IMR-90 (cell line): ENCODE data around the gene LRRC10B. TPM values are rescaled to one million over a fixed set of nuclear protein-coding genes. Genes with fewer than 3 reads are reported as not detected.

Experiments
- ATAC-seq: fragments of 200-7000 bp; cut with Tn5 transposase; 2 replicates; pipeline ENCODE4 v1.9.1; 2020; ENCODE audit warnings: low read depth, mild to moderate bottlenecking, moderate library complexity
- BruUV-seq: library from RNA; stranded (reverse); fragments of 400-500 nt; replicated peaks from 2 replicates; lab custom pipeline; 2021; lab: Mats Ljungman, UMichigan
- CTCF ChIA-PET: fragments of 300-600 bp; formaldehyde crosslinking; extraction: SDS; loops from one replicate; lab custom pipeline; 2021; ENCODE audit warnings: antibody characterized with exemption; lab: Yijun Ruan, JAX
- POLR2A ChIA-PET: fragments of 300-600 bp; sonication (Branson Sonifier 250); formaldehyde crosslinking; loops from one replicate; lab custom pipeline; 2022; ENCODE audit warnings: antibody characterized with exemption; ENCODE audit not compliant: unreplicated experiment; lab: Charles Lee
- DNase-seq: peaks from one replicate; pipeline ENCODE4 v3.0.0; 2013
- H2AFZ ChIP-seq: replicated peaks from 2 replicates; pipeline ENCODE3; 2013; ENCODE audit warnings: low read length, mild to moderate bottlenecking; ENCODE audit not compliant: poor library complexity
- H2AK5ac ChIP-seq: 2 replicates; pipeline ENCODE4 v1.6.1; 2013; ENCODE audit warnings: low read depth, low read length, inconsistent platforms
- H2AK9ac ChIP-seq: replicated peaks from 2 replicates; pipeline ENCODE3; 2013; ENCODE audit warnings: mild to moderate bottlenecking, low read depth, low read length, moderate library complexity; ENCODE audit not compliant: poor library complexity
- H2BK120ac ChIP-seq: 2 replicates; pipeline ENCODE4 v1.6.1; 2013; ENCODE audit warnings: low read depth, low read length, inconsistent platforms
- H2BK15ac ChIP-seq: 3 replicates; pipeline ENCODE4 v1.6.1; 2013; ENCODE audit warnings: low read depth, low read length, inconsistent platforms
- H2BK20ac ChIP-seq: 2 replicates; pipeline ENCODE4 v1.6.1; 2013; ENCODE audit warnings: low read depth, mild to moderate bottlenecking, inconsistent platforms, low read length, moderate library complexity
- H2BK5ac ChIP-seq: 2 replicates; pipeline ENCODE4 v1.6.1; 2013; ENCODE audit warnings: mild to moderate bottlenecking, low read depth, low read length, inconsistent platforms; ENCODE audit not compliant: poor library complexity, severe bottlenecking
- H3K14ac ChIP-seq: replicated peaks from 2 replicates; pipeline ENCODE4 v1.6.1; 2013; ENCODE audit warnings: low read depth, low read length, inconsistent platforms
- H3K18ac ChIP-seq: 2 replicates; pipeline ENCODE4 v1.6.1; 2013; ENCODE audit warnings: low read depth, low read length, control low read depth
- H3K23ac ChIP-seq: 2 replicates; pipeline ENCODE4 v1.6.1; 2013; ENCODE audit warnings: low read depth, low read length, inconsistent platforms
- H3K27ac ChIP-seq: 2 replicates; pipeline ENCODE4 v1.5.1; 2013; ENCODE audit warnings: mild to moderate bottlenecking, control low read depth, low read length; ENCODE audit not compliant: insufficient read depth
- H3K27me3 ChIP-seq: 2 replicates; pipeline ENCODE4 v1.6.1; 2013; ENCODE audit warnings: low read length; ENCODE audit not compliant: control insufficient read depth, insufficient read depth
- H3K36me3 ChIP-seq: 2 replicates; pipeline ENCODE4 v1.6.1; 2013; ENCODE audit warnings: low read length, mixed read lengths; ENCODE audit not compliant: control insufficient read depth, insufficient read depth
- H3K4ac ChIP-seq: 2 replicates; pipeline ENCODE4 v1.6.1; 2013; ENCODE audit warnings: low read depth, low read length, inconsistent platforms
- H3K4me1 ChIP-seq: 2 replicates; pipeline ENCODE4 v1.6.1; 2013; ENCODE audit warnings: low read length, mixed read lengths; ENCODE audit not compliant: control insufficient read depth, insufficient read depth
- H3K4me2 ChIP-seq: 2 replicates; pipeline ENCODE4 v1.6.1; 2013; ENCODE audit warnings: low read depth, mild to moderate bottlenecking, control low read depth, low read length, moderate library complexity
- H3K4me3 ChIP-seq: 2 replicates; pipeline ENCODE4 v1.5.1; 2013; ENCODE audit warnings: low read depth, mild to moderate bottlenecking, control low read depth, low read length, moderate library complexity; ENCODE audit not compliant: insufficient read depth
- H3K56ac ChIP-seq: 2 replicates; pipeline ENCODE4 v1.6.1; 2013; ENCODE audit warnings: low read length, inconsistent platforms; ENCODE audit not compliant: insufficient read depth; ENCODE audit errors: extremely low read depth
- H3K79me1 ChIP-seq, 2 experiments: 2 replicates each; pipeline ENCODE4 v1.6.1; 2013; ENCODE audit warnings: low read length in 2 of 2, inconsistent platforms in 1 of 2, low read depth in 1 of 2
- H3K9ac ChIP-seq: 2 replicates; pipeline ENCODE4 v1.6.1; 2013; ENCODE audit warnings: low read depth, low read length, control low read depth
- H3K9me1 ChIP-seq: 2 replicates; pipeline ENCODE4 v1.6.1; 2013; ENCODE audit warnings: low read length, inconsistent platforms; ENCODE audit not compliant: insufficient read depth
- H3K9me3 ChIP-seq: 2 replicates; pipeline ENCODE4 v1.6.1; 2013; ENCODE audit warnings: low read length; ENCODE audit not compliant: control insufficient read depth, insufficient read depth
- H4K20me1 ChIP-seq: 2 replicates; pipeline ENCODE4 v1.6.1; 2013; ENCODE audit warnings: low read length, inconsistent platforms; ENCODE audit not compliant: insufficient read depth
- H4K5ac ChIP-seq: 2 replicates; pipeline ENCODE4 v1.6.1; 2013; ENCODE audit warnings: mild to moderate bottlenecking, low read depth, low read length, control low read depth
- H4K8ac ChIP-seq, 2 experiments: 2 replicates each; pipeline ENCODE4 v1.6.1; 2013; ENCODE audit warnings: low read depth in 2 of 2, low read length in 2 of 2, control low read depth in 1 of 2, inconsistent platforms in 1 of 2
- H4K91ac ChIP-seq: 2 replicates; pipeline ENCODE4 v1.6.1; 2013; ENCODE audit warnings: low read depth, low read length, inconsistent platforms; ENCODE audit not compliant: insufficient read depth
- CEBPB ChIP-seq: IDR thresholded peaks from 2 replicates; pipeline ENCODE4 v1.6.1; 2012; ENCODE audit warnings: low read depth, low read length, improper control_type of control experiment
- CHD1 ChIP-seq: IDR thresholded peaks from 2 replicates; pipeline ENCODE4 v1.6.1; 2012; ENCODE audit warnings: low read depth, low read length, improper control_type of control experiment
- FOS ChIP-seq: fragments of 150-350 bp; IDR thresholded peaks from 2 replicates; pipeline ENCODE4 v1.6.1; 2016; ENCODE audit warnings: low read depth, low read length
- MAFK ChIP-seq: IDR thresholded peaks from 2 replicates; pipeline ENCODE4 v1.6.1; 2012; ENCODE audit warnings: low read depth, low read length, improper control_type of control experiment
- MAZ ChIP-seq: IDR thresholded peaks from 2 replicates; pipeline ENCODE4 v1.6.1; 2012; ENCODE audit warnings: low read depth, mild to moderate bottlenecking, low read length, improper control_type of control experiment, moderate library complexity, borderline replicate concordance
- MXI1 ChIP-seq: IDR thresholded peaks from 2 replicates; pipeline ENCODE4 v1.6.1; 2012; ENCODE audit warnings: low read depth, mild to moderate bottlenecking, low read length, moderate library complexity, borderline replicate concordance
- NFE2L2 ChIP-seq: fragments of 150-350 bp; IDR thresholded peaks from 2 replicates; pipeline ENCODE4 v1.6.1; 2016; ENCODE audit warnings: low read depth, mild to moderate bottlenecking, low read length
- POLR2A ChIP-seq: IDR thresholded peaks from 2 replicates; pipeline ENCODE4 v1.6.1; 2012; ENCODE audit warnings: mild to moderate bottlenecking, low read depth, low read length
- RAD21 ChIP-seq: IDR thresholded peaks from 2 replicates; pipeline ENCODE4 v1.6.1; 2012; ENCODE audit warnings: low read length, improper control_type of control experiment
- RCOR1 ChIP-seq: IDR thresholded peaks from 2 replicates; pipeline ENCODE4 v1.6.1; 2012; ENCODE audit warnings: mild to moderate bottlenecking, low read length, improper control_type of control experiment; ENCODE audit not compliant: insufficient replicate concordance
- RFX5 ChIP-seq: IDR thresholded peaks from 2 replicates; pipeline ENCODE4 v1.8.0; 2012; ENCODE audit warnings: low read depth, mild to moderate bottlenecking, low read length, moderate library complexity
- WGBS, 2 experiments: methylation state at CpG; one replicate each; pipeline versions ENCODE4 v1.1.5 to v1.1.7; 2013; ENCODE audit warnings: missing lambda C conversion rate in 2 of 2; ENCODE audit not compliant: insufficient read length in 1 of 2; ENCODE audit errors: extremely low coverage in 2 of 2; 5-methylcytosine and 5-hydroxymethylcytosine counted together
- dilution Hi-C: fragments of 300-500 bp; cut with HindIII; formaldehyde crosslinking; loops from one replicate; pipeline ENCODE4 v1.14.3; 2018; ENCODE audit warnings: low sequenced_read_pairs; ENCODE audit not compliant: unreplicated experiment
- in situ Hi-C: fragments of 300-500 bp; cut with MboI; formaldehyde crosslinking; loops from 3 replicates; pipeline ENCODE4 v1.14.3; 2019; ENCODE audit warnings: low sequenced_read_pairs, inconsistent platforms, mixed read lengths
- intact Hi-C: fragments of 100-400 bp; cut with micrococcal nuclease; formaldehyde crosslinking; loops from 2 replicates; pipeline ENCODE4 v1.10.0; 2022
- polyA plus RNA-seq, 3 experiments: library from polyadenylated mRNA; depleted of rRNA; stranded (reverse); fragments of >200 nt; gene quantifications; 2 replicates each; pipeline ENCODE4 v1.2.3, GENCODE V29; 2012; ENCODE audit warnings: low replicate concordance in 1 of 3
- total RNA-seq: library from RNA; depleted of rRNA; stranded (reverse); fragments of >200 nt; gene quantifications from 2 replicates; pipeline ENCODE4 v1.2.3, GENCODE V29; 2012
- TF ChIP-seq, protein P1 (sequence below): conservative IDR thresholded peaks from 2 replicates; pipeline ENCODE4 v1.5.1; 2012; ENCODE audit warnings: mild to moderate bottlenecking, low read depth, low read length, improper control_type of control experiment
- TF ChIP-seq, protein P2 (sequence below): fragments of 150-350 bp; IDR thresholded peaks from 2 replicates; pipeline ENCODE4 v1.6.1; 2016; ENCODE audit warnings: low read depth, mild to moderate bottlenecking, low read length, moderate library complexity, borderline replicate concordance

The LRRC10B gene
- total and polyA plus RNA-seq, 2 of the 4 experiments (the other 2 are of a cell fraction): not detected

DNA sequence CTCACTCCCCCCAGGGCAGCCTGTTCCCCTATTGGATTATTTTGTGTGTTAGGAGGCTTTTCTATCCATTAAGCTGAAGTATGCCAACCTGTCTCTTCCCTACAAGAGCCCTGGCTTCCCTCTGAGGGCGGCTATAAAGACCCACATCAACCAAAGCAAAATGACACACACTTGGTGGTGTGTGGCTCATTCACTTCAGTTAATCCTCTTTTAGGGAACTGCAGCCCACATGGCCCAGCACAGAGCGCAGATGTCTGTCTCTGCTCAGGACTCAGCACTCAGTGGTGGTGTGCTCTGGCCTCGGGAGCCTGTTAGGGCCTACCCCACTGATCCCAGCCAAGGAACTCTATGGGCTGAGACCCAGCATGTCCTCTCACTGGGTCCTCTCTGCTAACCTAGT is 32.2 kb upstream of the LRRC10B start:
- H3K9me3 ChIP-seq: peaks cover 2% of the 10 kb centered on the region; the same call in 1 of the 2 replicates
- dilution Hi-C loops: no loop called here
- no peak overlapping the region for H3K18ac ChIP-seq
- no peak overlapping the region for H3K27ac ChIP-seq
- TF ChIP-seq, protein P1, sequence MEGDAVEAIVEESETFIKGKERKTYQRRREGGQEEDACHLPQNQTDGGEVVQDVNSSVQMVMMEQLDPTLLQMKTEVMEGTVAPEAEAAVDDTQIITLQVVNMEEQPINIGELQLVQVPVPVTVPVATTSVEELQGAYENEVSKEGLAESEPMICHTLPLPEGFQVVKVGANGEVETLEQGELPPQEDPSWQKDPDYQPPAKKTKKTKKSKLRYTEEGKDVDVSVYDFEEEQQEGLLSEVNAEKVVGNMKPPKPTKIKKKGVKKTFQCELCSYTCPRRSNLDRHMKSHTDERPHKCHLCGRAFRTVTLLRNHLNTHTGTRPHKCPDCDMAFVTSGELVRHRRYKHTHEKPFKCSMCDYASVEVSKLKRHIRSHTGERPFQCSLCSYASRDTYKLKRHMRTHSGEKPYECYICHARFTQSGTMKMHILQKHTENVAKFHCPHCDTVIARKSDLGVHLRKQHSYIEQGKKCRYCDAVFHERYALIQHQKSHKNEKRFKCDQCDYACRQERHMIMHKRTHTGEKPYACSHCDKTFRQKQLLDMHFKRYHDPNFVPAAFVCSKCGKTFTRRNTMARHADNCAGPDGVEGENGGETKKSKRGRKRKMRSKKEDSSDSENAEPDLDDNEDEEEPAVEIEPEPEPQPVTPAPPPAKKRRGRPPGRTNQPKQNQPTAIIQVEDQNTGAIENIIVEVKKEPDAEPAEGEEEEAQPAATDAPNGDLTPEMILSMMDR: no peak
- TF ChIP-seq NFE2L2 (no peak), RAD21 (no peak), RCOR1 (no peak), MAFK (no peak), MXI1 (no peak), CHD1 (no peak), CEBPB (no peak), POLR2A (no peak), FOS (no peak), MAZ (no peak), RFX5 (no peak)
- TF ChIP-seq, protein P2, sequence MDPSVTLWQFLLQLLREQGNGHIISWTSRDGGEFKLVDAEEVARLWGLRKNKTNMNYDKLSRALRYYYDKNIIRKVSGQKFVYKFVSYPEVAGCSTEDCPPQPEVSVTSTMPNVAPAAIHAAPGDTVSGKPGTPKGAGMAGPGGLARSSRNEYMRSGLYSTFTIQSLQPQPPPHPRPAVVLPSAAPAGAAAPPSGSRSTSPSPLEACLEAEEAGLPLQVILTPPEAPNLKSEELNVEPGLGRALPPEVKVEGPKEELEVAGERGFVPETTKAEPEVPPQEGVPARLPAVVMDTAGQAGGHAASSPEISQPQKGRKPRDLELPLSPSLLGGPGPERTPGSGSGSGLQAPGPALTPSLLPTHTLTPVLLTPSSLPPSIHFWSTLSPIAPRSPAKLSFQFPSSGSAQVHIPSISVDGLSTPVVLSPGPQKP: no peak
- H2AK9ac ChIP-seq: no peak overlapping the region
- H3K36me3 ChIP-seq: peaks cover 6% of the 10 kb centered on the region
- H3K27me3 ChIP-seq: peaks cover 7% of the 10 kb centered on the region; the same call in 1 of the 2 replicates
- H2AFZ ChIP-seq: no peak overlapping the region
- no peak overlapping the region for H4K91ac ChIP-seq
- WGBS, 2 experiments: no CpG with 5 or more reads among the region's 3 CpGs
- H2BK120ac ChIP-seq: no peak overlapping the region
- ChIA-PET POLR2A (no interaction called here), CTCF (interaction anchor here (2.1 to 4.1 kb wide), 2 partner anchors 30 to 41 kb away, joined by 8 to 26 read pairs; no protein-coding TSS in a partner anchor)
- H3K4me1 ChIP-seq: no peaks in the 10 kb centered on the region
- H4K5ac ChIP-seq: no peak overlapping the region
- H3K9ac ChIP-seq: no peak overlapping the region
- no peak overlapping the region for H3K14ac ChIP-seq
- H3K4ac ChIP-seq: no peak overlapping the region
- H2BK15ac ChIP-seq: no peak overlapping the region
- in situ Hi-C loops: loop anchor here (5.0 kb wide), 2 partner anchors 41 to 161 kb away; no protein-coding TSS in a partner anchor
- no TSS peak for BruUV-seq
- H2BK5ac ChIP-seq: no peak overlapping the region
- no peak overlapping the region for H3K56ac ChIP-seq
- no peaks in the 10 kb centered on the region for H3K9me1 ChIP-seq
- no peak overlapping the region for H2BK20ac ChIP-seq
- no peak overlapping the region for H4K8ac ChIP-seq
- H3K79me1 ChIP-seq: no peaks in the 10 kb centered on the region
- ATAC-seq: no peak
- no peak overlapping the region for H2AK5ac ChIP-seq
- intact Hi-C loops: loop anchor here (2.0 kb wide), 1 partner anchor 104 kb away; the partner anchor contains the start of gene SYT7
- H4K20me1 ChIP-seq: no peaks in the 10 kb centered on the region
- H3K4me2 ChIP-seq: no peak overlapping the region
- H3K23ac ChIP-seq: no peak overlapping the region
- no peak overlapping the region for H3K4me3 ChIP-seq
- DNase-seq: no peak
